GM06990 (cell line): ENCODE results near the gene ENPP6.

Experiments used
- DNase-seq: peaks from one replicate; pipeline ENCODE4 v3.0.0-alpha.2; 2011; ENCODE audit not compliant: insufficient read length; ENCODE audit errors: extremely low read depth
- H3K27me3 ChIP-seq: replicated peaks from 2 replicates; pipeline ENCODE4 v1.6.0; 2011; ENCODE audit warnings: low read length; ENCODE audit not compliant: control insufficient read depth, insufficient read depth
- H3K36me3 ChIP-seq: 2 replicates; pipeline ENCODE4 v1.5.1; 2011; ENCODE audit warnings: low read length; ENCODE audit not compliant: control insufficient read depth, insufficient read depth
- H3K4me3 ChIP-seq: replicated peaks from 2 replicates; pipeline ENCODE4 v1.5.1; 2011; ENCODE audit warnings: low read depth, mild to moderate bottlenecking, control low read depth, low read length
- CTCF ChIP-seq: IDR thresholded peaks from 2 replicates; pipeline ENCODE4 v1.5.1; 2011; ENCODE audit warnings: low read length, control low read depth, mild to moderate bottlenecking, inconsistent platforms; ENCODE audit not compliant: insufficient read depth, poor library complexity, severe bottlenecking

The ENPP6 gene

GRCh38 chr4:184168406-184169019, 49.2 kb downstream of the ENPP6 start:
- peak; percentile 98 for TF ChIP-seq CTCF
- H3K36me3 ChIP-seq = no peaks in the 10 kb centered on the region
- peaks cover 6% of the 10 kb centered on the region for H3K27me3 ChIP-seq
- DNase-seq = peak; percentile 72
- H3K4me3 ChIP-seq = no peak overlapping the region

GRCh38 chr4:184167576-184167975, 50.1 kb downstream of the ENPP6 start:
- peak; percentile 51 for DNase-seq
- peaks cover 6% of the 10 kb centered on the region for H3K27me3 ChIP-seq
- no peak for TF ChIP-seq CTCF
- no peaks in the 10 kb centered on the region for H3K36me3 ChIP-seq
- H3K4me3 ChIP-seq = no peak overlapping the region

GRCh38 chr4:184166736-184167135, 50.9 kb downstream of the ENPP6 start:
- peaks cover 6% of the 10 kb centered on the region for H3K27me3 ChIP-seq
- no peak overlapping the region for H3K4me3 ChIP-seq
- no peaks in the 10 kb centered on the region for H3K36me3 ChIP-seq
- no peak for TF ChIP-seq CTCF
- no peak for DNase-seq

- H3K36me3 ChIP-seq = no peaks in the 10 kb centered on the region
- no peak for TF ChIP-seq CTCF
- DNase-seq = no peak
- no peak overlapping the region for H3K4me3 ChIP-seq
- peaks cover 6% of the 10 kb centered on the region for H3K27me3 ChIP-seq
Observed at GRCh38 chr4:184165291-184165690, 52.4 kb downstream of the ENPP6 start.

- Histone ChIP-seq H3K27me3 (peaks cover 6% of the 10 kb centered on the region), H3K4me3 (no peak overlapping the region), H3K36me3 (no peaks in the 10 kb centered on the region)
- no peak for DNase-seq
- peak; percentile 57 for TF ChIP-seq CTCF
Observed at GRCh38 chr4:184163813-184164212, 53.9 kb downstream of the ENPP6 start.

- Histone ChIP-seq H3K4me3 (no peak overlapping the region), H3K27me3 (peaks cover 4% of the 10 kb centered on the region), H3K36me3 (no peaks in the 10 kb centered on the region)
- no peak for TF ChIP-seq CTCF
- no peak for DNase-seq
Observed at GRCh38 chr4:184162596-184162995, 55.1 kb downstream of the ENPP6 start.
